ENCODE measurements around the gene ANKRD40CL. TPM values are rescaled to one million over a fixed set of nuclear protein-coding genes. Genes with fewer than 3 reads are reported as not detected.

ANKRD40CL gene
- total RNA-seq, 1 donor from 2014 or later, result not detected

- no peaks in the 10 kb centered on the region for H3K9me3 ChIP-seq (ENCODE audit: low read depth)
- H3K27me3 Mint-ChIP-seq (ENCODE audit: insufficient read depth, low read depth), result peaks cover 5% of the 10 kb centered on the region
- no peak overlapping the region for H3K4me2 ChIP-seq
- H3K79me2 ChIP-seq (ENCODE audit: low read depth), result no peaks in the 10 kb centered on the region
- H3K9me3 Mint-ChIP-seq, result no peaks in the 10 kb centered on the region
- H3K27ac ChIP-seq, result no peak overlapping the region
- no peak overlapping the region for H3K4me3 ChIP-seq
- TF ChIP-seq EZH2 (IDR thresholded peaks at IDR 0.05) (no peak), EZH2phosphoT487 (IDR thresholded peaks at IDR 0.05) (no peak), CTCF (IDR thresholded peaks at IDR 0.05) (no peak)
- H3K4me1 Mint-ChIP-seq, result peaks cover 4% of the 10 kb centered on the region
- no peak overlapping the region for H3K4me3 Mint-ChIP-seq
- H2AFZ ChIP-seq (replicated peaks), result no peak overlapping the region
- no peaks in the 10 kb centered on the region for H3K36me3 ChIP-seq
- no peaks in the 10 kb centered on the region for H3F3A ChIP-seq (ENCODE audit: low read depth)
- no peaks in the 10 kb centered on the region for H3K36me3 Mint-ChIP-seq
- no peaks in the 10 kb centered on the region for H3K27me3 ChIP-seq
- H4K20me1 ChIP-seq (ENCODE audit: low read depth), result no peaks in the 10 kb centered on the region
- no peaks in the 10 kb centered on the region for H3K4me1 ChIP-seq
- H3K9ac ChIP-seq, result no peak overlapping the region
- no peak for DNase-seq (ENCODE audit: low spot score)
- H3K27ac Mint-ChIP-seq, result no peak overlapping the region
Measured at GRCh38 chr17:50778471-50778870, 11.2 kb upstream of the ANKRD40CL start.

- Mint-ChIP-seq H3K4me3 (no peak overlapping the region), H3K9me3 (no peaks in the 10 kb centered on the region), H3K36me3 (no peaks in the 10 kb centered on the region), H3K4me1 (peaks cover 6% of the 10 kb centered on the region), H3K27me3 (ENCODE audit: insufficient read depth, low read depth) (peaks cover 5% of the 10 kb centered on the region), H3K27ac (no peak overlapping the region)
- Histone ChIP-seq H4K20me1 (ENCODE audit: low read depth) (no peaks in the 10 kb centered on the region), H3K4me3 (no peak overlapping the region), H2AFZ (replicated peaks) (no peak overlapping the region), H3K9me3 (ENCODE audit: low read depth) (no peaks in the 10 kb centered on the region), H3K79me2 (ENCODE audit: low read depth) (no peaks in the 10 kb centered on the region), H3K36me3 (no peaks in the 10 kb centered on the region), H3F3A (ENCODE audit: low read depth) (no peaks in the 10 kb centered on the region), H3K27me3 (no peaks in the 10 kb centered on the region), H3K9ac (no peak overlapping the region), H3K4me2 (no peak overlapping the region), H3K27ac (no peak overlapping the region), H3K4me1 (no peaks in the 10 kb centered on the region)
- DNase-seq (ENCODE audit: low spot score), result no peak
- TF ChIP-seq CTCF (IDR thresholded peaks at IDR 0.05) (no peak), EZH2 (IDR thresholded peaks at IDR 0.05) (no peak), EZH2phosphoT487 (IDR thresholded peaks at IDR 0.05) (no peak)
Measured at GRCh38 chr17:50775926-50776325, 8.6 kb upstream of the ANKRD40CL start.

GRCh38 chr17:50774225-50774803 is 7.0 kb upstream of the ANKRD40CL start:
- no peaks in the 10 kb centered on the region for H3K79me2 ChIP-seq (ENCODE audit: low read depth)
- H3K4me3 ChIP-seq, result no peak overlapping the region
- Mint-ChIP-seq H3K27ac (no peak overlapping the region), H3K27me3 (ENCODE audit: insufficient read depth, low read depth) (peaks cover 5% of the 10 kb centered on the region), H3K4me1 (peaks cover 6% of the 10 kb centered on the region), H3K9me3 (no peaks in the 10 kb centered on the region), H3K4me3 (no peak overlapping the region), H3K36me3 (no peaks in the 10 kb centered on the region)
- H2AFZ ChIP-seq (replicated peaks), result no peak overlapping the region
- TF ChIP-seq EZH2phosphoT487 (IDR thresholded peaks at IDR 0.05), result no peak
- TF ChIP-seq EZH2 (IDR thresholded peaks at IDR 0.05), result no peak
- TF ChIP-seq CTCF (IDR thresholded peaks at IDR 0.05), result peak; percentile 27
- H3K36me3 ChIP-seq, result no peaks in the 10 kb centered on the region
- no peak overlapping the region for H3K9ac ChIP-seq
- H3K4me2 ChIP-seq, result no peak overlapping the region
- no peaks in the 10 kb centered on the region for H3F3A ChIP-seq (ENCODE audit: low read depth)
- no peak for DNase-seq (ENCODE audit: low spot score)
- no peaks in the 10 kb centered on the region for H3K4me1 ChIP-seq
- no peaks in the 10 kb centered on the region for H3K9me3 ChIP-seq (ENCODE audit: low read depth)
- H3K27me3 ChIP-seq, result no peaks in the 10 kb centered on the region
- no peaks in the 10 kb centered on the region for H4K20me1 ChIP-seq (ENCODE audit: low read depth)
- H3K27ac ChIP-seq, result no peak overlapping the region

Measured in neural progenitor cell (in vitro differentiated cells).